ENCODE data around the gene CLCN2.

DNA sequence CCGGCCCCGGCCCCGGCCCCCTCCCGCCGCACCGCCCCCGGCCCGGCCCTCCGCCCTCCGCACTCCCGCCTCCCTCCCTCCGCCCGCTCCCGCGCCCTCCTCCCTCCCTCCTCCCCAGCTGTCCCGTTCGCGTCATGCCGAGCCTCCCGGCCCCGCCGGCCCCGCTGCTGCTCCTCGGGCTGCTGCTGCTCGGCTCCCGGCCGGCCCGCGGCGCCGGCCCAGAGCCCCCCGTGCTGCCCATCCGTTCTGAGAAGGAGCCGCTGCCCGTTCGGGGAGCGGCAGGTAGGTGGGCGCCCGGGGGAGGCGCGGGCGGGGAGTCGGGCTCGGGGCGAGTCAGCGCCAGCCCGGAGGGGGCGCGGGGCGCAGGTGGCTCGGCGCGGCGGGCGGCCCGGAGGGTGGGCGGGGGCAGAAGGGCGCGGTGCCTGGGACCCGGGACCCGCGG, 18.8 kb upstream of the CLCN2 start:
- TF ChIP-seq, protein P1, sequence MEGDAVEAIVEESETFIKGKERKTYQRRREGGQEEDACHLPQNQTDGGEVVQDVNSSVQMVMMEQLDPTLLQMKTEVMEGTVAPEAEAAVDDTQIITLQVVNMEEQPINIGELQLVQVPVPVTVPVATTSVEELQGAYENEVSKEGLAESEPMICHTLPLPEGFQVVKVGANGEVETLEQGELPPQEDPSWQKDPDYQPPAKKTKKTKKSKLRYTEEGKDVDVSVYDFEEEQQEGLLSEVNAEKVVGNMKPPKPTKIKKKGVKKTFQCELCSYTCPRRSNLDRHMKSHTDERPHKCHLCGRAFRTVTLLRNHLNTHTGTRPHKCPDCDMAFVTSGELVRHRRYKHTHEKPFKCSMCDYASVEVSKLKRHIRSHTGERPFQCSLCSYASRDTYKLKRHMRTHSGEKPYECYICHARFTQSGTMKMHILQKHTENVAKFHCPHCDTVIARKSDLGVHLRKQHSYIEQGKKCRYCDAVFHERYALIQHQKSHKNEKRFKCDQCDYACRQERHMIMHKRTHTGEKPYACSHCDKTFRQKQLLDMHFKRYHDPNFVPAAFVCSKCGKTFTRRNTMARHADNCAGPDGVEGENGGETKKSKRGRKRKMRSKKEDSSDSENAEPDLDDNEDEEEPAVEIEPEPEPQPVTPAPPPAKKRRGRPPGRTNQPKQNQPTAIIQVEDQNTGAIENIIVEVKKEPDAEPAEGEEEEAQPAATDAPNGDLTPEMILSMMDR (IDR thresholded peaks at IDR 0.05): peak in 1 of 4 experiments; percentile 12
- TF ChIP-seq POLR2A (IDR thresholded peaks at IDR 0.05): no peak
